NCI-H510A (cell line): ENCODE measurements around the gene CNIH3.

Experiments
- DNase-seq: peaks from one replicate; lab custom pipeline; 2025; lab: John Stamatoyannopoulos, UW

The CNIH3 gene

DNA sequence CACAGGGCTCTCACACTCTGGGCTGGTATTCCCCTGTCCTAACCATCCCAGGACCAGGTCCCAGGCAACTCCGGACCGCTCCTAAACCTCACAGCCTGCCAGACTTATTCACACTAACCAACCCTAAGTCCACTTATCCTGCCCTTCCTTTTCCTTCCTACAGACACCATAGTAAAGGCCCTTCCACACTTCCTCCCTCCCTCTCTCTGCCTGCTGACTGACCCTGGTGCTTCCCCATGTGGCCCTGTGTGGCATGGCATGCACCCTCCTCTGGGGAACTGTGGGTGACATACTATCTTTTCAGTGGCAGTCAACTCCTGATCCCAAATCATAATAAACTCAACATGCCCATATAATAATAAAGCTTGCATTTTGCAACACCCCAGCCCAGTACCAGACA, 158.3 kb downstream of the CNIH3 start:
- no peak for DNase-seq

DNA sequence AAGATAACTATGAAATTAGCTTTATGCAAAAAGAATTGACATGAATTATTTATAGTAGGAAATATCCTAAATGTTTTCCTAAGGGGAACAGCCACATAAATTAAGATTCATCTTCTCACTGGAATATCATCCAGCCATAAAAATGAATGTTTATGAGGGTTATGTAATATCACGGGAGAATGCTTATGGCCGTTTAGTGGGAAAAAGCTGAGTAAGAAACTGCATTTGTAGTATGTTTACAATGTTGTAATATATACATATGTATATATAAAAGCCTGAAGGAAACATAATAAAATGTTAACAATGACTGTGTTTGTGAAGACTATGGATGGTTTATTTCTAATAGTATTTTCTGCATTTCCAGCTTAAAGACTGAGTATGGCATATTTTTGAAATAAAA, 161.1 kb downstream of the CNIH3 start:
- no peak for DNase-seq

DNA sequence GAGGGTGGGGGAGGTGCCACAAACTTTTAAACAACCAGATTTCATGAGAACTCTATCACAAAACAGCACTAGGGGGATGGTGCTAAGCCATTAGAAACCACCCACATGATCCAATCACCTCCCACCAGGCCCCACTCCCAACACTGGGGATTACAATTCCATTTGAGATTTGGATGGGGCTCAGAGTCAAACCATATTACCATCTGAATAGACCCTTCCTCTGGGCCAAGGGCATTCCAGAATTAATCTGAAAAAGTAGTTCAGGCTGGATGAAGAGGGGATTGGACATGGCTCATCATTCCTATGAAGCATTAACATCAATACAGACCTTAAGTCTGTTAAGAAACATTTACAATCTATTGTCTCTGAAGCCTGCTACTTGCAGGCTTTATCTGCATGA, 163.4 kb downstream of the CNIH3 start:
- DNase-seq, result no peak

DNA sequence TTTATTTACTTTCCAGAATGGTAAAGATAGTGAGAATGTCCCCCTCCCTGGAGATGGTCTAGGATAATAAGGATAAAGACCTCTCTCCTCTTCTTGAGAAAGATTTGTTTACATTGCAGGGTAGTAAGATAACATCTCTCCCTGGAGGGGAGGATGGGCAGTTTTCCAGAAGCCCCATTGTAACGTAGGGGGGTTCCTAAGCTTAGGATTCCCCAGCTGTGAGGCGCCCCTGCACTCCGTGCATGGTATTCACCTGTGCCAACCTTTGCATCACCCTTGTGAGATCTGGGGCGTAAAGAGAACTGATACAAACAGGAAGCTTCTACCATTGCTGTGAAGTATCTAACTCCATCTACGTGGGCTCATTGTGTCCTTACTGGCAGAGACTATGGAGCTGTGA, 164.6 kb downstream of the CNIH3 start:
- no peak for DNase-seq

DNA sequence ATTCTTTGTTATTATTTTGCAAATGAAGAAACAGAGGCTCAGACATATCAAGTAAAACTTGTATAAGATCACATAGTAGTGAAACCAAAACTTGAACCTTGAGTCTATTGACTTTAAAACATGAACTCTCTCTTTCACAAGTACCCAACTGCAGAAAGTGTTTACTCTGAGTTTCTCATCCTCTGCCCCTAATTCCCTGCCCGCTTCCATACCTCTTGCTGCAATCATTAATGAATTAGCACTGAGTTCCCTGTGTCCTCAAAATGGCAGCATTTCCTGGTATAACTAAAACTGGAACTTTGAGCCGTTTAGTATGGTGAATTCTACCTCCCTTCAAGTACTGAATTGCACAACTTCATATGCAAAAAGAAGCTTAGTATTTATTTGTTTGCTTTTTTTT, 165.7 kb downstream of the CNIH3 start:
- no peak for DNase-seq

DNA sequence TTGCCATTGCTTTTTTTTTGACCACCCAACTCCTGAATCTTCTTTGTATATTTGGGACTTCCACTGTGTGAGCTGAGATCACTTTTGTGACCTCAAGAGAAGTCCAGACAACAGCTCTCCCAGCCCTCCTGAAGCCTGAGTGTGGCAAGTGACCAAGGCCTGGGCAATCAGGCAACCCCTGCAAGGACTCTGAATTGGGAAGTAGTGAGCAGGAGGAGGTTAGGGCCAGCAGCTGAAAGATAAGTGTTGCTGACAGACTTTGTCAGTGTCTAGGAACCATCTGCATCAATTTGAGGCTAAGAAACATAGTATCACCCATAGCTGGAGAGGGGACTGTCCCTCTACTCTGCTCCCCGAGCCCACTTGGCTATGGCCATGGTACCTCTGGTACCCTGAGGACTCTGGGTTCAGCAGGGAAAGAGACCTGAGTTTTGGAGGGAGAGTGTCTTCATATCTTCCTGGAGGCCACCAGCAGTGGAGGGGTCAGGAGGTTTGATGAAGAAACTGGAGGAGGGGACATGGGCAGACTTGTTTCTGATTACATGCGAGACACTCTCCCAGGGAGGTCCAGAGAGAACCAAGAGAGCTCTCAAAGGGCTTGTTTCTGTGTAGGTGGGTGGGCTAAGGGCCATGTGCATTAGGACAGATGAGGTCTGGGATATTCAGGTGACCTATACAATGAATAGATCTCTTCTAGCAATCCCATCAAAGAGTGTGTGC, 166.3 kb downstream of the CNIH3 start:
- DNase-seq, result no peak

DNA sequence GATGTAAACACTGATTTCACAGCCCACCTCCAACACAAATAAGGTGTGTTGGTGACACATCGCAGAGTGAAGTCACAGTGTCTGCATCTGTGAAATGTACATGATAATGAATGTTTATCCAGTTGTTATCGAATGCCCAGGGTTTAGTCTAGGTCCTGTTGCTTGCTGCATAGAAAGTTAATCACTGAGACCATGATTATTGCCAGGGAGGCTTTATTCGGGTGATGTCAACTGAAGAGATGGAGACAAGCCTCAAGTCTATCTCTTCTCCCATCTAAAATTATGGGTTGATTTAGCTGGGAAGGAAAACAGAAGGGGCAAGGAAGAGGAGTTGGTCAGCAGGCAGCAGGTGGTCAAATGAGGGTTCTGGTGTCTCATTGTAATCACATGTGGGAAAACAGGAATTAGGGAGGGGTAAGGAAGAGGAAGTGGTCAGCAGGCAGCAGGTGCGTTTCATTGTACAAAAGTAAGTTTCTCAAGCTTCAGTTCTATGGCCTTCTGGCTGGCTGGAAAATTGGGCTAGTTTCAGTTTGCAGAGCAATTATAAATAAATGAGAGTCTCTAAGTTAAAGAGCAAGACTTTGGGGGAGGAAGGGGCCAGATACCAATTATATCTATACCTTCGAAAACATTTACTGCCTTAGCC, 167.0 kb downstream of the CNIH3 start:
- peak; percentile 28 for DNase-seq

DNA sequence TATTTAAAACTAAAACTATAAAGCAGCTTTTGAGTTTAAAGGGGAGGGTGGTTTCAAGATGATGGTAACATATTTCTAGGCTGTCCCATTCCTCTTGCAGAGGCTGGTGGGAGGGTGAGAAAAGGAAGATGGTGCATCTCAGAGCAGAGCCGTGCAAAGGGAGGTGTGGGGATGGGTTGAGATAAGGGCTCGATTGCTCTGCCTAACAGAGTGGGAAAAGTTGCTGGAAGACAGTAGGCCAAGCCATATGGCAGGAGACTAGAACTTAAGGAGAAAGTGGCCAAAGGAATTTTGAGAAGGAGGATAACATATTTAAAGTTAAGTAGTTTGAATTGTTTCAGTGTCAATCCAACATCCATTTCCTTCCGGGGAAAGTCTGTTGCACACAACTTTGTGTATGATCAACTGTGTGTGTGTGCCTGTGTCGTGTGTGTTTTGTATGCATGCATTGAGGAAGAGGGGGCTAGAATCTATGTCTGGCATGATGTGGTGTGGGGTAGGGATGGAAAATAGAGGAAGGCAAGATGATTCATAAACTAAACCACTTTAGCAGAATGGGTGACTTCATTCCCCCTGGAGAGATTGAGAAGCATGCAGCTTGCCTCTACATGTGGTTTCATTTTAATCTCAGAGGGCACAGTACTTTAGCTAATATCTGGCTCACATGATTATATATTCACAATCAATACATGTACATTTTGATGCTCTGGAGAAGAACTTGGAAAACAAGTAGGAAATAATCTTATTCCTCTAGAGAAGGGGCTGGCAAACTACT, 168.3 kb downstream of the CNIH3 start:
- no peak for DNase-seq

DNA sequence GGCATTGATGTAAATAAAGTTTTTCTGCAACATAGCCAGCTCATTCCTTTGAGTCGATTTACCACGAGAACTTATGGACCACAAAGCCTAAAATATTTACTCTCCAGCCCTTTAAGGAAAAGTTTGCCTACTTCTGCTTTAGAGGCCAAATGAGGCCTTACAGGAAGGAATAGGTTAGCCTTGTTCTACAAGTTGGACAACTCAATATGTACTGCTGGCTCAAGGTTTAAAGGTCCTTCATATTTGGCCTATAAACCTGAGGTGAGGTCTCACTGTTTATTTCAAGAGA, 168.9 kb downstream of the CNIH3 start:
- DNase-seq, result no peak

DNA sequence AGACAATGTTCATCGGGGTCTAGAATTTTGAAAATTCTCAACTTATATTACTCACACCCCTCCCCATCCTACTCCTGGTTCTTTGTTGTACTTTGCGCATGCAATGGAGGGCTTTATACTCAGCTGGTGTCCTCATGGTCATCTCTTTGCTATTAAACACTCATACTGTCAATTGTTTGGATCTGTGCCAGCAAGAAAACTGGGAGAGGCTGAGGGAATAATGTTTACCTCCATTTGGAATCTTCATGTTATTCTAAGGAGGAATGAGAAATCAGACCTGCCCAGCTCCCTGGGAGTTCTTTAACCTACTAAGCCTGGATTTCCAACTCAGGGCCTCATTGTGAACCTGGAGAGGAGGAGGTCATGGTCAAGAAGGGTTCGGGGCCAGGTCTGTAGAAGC, 169.5 kb downstream of the CNIH3 start:
- DNase-seq, result no peak

DNA sequence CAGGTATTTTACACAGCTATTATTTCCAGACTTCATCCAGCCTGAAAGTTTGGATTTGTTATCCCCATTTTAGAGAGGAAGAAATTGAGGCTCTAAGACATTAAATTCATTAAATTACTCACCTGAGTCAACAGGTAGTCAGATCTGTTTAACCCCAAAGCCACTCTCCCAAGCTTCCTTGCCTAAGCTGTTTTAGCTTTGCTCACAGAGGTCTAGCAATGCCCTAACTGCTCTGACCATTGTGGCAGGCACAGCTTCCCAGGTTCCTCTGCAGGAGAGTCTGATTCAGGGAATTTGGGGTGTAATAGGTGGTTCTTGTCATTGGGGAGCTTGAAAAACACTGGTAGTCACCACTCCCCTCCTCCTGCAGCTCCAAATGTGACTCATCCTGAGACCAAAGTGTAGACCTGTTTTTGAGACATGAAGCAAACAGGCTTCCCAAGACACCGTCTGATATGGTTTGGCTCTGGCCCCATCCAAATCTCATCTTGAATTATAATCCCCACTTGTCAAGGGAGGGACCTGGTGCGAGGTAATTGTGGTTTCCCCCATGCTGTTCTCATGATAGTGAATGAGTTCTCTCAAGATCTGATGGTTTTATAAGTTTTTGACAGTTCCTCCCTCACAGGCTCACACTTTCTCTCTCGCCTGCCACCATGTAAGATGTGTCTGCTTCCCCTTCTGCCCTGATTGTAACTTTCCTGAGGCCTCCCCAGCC, 170.6 kb downstream of the CNIH3 start:
- no peak for DNase-seq

DNA sequence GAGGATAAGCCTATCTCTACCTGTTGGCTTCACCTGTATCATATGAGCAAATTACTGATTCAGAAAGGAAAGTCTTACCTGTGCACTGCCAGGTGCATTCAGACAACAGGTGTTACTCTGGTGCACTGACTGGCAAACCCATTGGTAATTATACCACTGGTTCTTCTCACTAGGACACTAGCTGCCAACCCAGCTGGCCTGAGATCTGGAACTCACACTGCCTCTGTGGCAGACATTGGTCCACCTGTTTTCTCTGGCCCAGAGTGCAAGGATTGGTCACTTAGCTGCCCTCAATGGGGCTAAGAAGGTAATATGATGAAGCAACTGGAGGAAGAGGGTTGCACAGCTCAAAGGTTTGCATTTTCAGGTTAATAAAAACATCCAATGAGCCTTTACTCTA, 173.2 kb downstream of the CNIH3 start:
- DNase-seq, result no peak
